Mammary epithelial cell (primary cell): ENCODE measurements around the gene LIMS2.

ENCODE experiments used
- EZH2 ChIP-seq: IDR thresholded peaks from 2 replicates; pipeline ENCODE4 v1.6.1; 2012; ENCODE audit warnings: low read length, inconsistent platforms, borderline replicate concordance
- TF ChIP-seq, protein P1 (sequence below), 2 donors: IDR thresholded peaks in 1 of 2; conservative IDR thresholded peaks in 1 of 2; 2 replicates each; pipeline ENCODE4 v1.5.1; 2011 to 2012; ENCODE audit warnings: inconsistent platforms in 2 of 2, low read length in 2 of 2, mild to moderate bottlenecking in 2 of 2, control low read depth in 1 of 2, low read depth in 1 of 2; ENCODE audit not compliant: insufficient read depth in 1 of 2; ENCODE audit errors: extremely low read depth in 1 of 2

DNA sequence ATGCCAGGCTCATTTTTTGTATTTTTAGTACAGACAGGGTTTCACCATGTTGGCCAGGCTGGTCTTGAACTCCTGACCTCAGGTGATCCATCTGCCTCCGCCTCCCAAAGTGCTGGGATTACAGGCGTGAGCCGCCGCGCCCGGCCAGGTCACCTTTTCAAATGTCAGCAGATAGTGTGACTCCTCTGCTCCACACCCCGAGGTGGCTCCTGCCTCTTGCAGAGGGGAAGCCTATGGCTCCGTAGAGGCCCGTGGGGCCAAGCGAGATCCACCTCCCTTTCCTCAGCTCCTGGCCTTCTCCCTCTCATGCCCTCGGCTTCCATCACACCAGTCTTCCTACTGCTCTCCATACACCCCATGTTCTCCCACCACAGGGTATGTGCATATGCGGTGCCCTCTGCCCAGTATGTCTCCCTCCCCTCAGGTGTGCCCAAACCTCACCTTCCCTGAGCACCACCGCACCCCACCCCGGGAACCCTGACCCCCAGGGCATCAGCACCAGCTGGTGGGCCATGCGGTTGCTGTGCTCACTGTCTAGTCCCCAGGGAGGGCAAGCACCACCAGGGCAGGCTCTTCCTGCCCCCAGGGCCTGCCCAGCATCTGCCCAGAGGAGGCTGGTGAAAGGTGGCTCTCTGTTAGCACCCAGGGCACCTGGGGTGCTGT lies 18.6 kb downstream of the LIMS2 start:
- TF ChIP-seq EZH2: no peak
- TF ChIP-seq, protein P1, sequence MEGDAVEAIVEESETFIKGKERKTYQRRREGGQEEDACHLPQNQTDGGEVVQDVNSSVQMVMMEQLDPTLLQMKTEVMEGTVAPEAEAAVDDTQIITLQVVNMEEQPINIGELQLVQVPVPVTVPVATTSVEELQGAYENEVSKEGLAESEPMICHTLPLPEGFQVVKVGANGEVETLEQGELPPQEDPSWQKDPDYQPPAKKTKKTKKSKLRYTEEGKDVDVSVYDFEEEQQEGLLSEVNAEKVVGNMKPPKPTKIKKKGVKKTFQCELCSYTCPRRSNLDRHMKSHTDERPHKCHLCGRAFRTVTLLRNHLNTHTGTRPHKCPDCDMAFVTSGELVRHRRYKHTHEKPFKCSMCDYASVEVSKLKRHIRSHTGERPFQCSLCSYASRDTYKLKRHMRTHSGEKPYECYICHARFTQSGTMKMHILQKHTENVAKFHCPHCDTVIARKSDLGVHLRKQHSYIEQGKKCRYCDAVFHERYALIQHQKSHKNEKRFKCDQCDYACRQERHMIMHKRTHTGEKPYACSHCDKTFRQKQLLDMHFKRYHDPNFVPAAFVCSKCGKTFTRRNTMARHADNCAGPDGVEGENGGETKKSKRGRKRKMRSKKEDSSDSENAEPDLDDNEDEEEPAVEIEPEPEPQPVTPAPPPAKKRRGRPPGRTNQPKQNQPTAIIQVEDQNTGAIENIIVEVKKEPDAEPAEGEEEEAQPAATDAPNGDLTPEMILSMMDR (conservative IDR thresholded peaks at IDR 0.05 in 1 of 2, IDR thresholded peaks at IDR 0.05 in 1 of 2; ENCODE audit: extremely low read depth in 1 of 2, insufficient read depth in 1 of 2, low read depth in 1 of 2, low read length in 2 of 2): no peak
